NOMO-1 treated with dmso at 0.1 percent for 144 hours (cell line): ENCODE measurements around the gene LIF.
"Not testable (repeated sequence)": the region's sequence is repeated elsewhere in the genome, so short reads cannot be mapped to it uniquely, and the experiment has no call there.

Experiments
- DNase-seq: peaks from one replicate; lab custom pipeline; 2025; ENCODE audit not compliant: unreplicated experiment; lab: John Stamatoyannopoulos, UW

LIF gene

DNA sequence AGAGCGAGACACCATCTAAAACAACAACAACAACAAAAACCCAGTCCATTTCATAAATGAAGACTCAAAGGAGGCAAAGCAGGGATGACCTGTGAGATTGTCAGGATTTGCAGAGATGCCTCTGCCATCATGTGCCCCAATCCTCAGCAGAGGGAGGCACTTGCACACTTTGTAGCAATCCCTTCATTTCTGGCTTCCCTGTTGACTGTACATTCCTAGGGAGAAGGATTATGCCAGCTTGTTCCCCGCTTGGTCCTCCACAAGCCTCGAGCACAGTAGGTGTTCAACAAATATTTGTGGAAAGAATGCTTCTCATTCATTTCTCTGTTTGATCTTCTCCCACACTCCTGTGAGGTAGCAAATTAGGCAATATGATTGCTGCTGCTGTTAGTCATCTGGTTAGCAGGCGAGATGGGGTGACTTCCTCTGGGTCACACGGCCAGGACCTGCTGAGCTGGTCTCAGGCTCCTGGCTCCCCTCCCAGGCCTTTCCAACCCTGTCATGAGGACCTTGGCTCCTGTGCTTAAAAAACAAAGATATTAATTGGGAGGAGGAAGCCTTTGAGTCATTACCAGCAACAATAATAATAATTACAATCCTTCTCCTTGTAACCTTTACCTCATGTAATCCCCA lies 34.1 kb downstream of the LIF start:
- DNase-seq = peak; percentile 10

DNA sequence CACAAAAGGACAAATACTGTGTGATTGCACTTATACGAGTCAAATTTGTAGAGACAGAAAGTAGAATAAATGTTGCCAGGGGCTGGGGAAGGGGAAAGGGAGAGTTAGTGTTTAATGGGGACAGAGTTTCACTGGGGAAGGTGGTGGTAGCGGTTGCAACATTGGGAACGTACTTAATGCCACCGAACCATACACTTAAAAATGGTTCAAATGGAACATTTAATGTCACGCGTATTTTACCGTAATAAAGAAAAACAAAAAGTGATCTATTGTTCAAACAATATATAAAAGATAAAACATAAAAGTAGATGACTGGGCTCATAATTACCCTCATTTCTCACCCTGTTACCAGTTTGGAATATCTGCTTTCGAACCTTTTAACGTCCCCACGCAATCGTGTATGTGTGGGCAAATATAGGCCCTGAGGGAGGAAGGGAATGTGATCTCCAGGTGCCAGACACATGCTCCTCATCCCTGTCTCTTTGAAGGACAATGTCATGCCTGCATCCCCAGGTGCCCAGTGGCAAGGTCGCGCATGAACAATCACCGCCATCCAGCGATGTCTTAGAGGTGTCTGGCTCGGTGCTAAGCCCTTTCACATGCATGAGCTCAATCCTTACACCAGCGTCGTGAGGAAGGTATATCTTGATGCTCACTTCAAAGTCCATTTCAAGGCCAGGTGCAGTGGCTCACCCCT lies 35.3 kb downstream of the LIF start:
- DNase-seq = no peak

DNA sequence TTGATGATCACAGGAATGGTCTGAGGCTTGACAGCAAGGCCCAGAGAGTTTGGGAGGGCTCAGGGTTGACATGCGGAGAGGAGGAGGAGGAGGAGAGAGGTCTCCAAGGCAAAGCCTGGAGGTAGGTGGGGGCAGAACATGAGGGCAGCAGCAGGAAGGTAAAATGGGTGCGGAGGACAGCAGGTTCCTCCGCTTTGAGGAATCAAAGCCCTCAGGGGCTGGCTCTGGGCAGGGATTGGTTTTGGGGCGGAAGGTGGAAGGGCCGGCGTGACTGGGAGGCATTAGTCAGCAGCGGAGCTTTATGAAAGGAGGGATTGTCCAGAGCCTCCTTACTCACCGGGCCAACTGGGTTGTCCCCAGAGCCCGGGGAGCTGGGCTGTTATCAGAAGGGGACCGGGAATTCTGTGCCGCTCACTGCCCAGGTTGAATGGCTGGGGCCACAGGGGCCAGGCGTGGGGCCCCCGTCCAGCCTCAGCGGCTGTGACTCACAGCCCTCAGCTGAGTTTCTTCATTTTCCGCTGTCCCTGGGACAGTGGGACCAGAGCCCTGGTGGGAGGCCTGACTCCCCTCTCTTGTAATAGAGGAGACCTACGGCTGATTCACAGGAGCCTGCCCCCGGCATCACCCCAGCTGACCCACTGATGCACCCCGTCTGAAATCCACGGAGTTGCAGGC lies 36.2 kb downstream of the LIF start:
- no peak for DNase-seq

DNA sequence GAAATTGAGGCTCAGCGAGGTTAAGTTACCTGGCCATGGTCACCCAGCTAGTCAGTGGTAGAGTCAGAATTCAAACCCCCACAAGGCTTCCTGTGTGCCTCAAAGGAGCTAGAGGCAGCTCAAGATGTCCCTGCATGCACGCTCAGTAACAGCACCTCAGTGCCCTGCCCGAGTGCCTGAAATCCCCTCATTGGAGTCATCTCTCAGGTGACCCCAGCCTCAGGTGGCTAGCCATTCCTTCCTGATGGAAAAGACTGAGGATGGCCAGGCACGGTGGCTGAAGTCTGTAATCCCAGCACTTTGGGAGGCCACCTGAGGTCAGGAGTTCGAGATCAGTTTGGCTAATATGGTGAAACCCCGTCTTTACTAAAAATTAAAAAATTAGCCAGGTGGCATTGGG lies 36.9 kb downstream of the LIF start:
- DNase-seq = no peak

DNA sequence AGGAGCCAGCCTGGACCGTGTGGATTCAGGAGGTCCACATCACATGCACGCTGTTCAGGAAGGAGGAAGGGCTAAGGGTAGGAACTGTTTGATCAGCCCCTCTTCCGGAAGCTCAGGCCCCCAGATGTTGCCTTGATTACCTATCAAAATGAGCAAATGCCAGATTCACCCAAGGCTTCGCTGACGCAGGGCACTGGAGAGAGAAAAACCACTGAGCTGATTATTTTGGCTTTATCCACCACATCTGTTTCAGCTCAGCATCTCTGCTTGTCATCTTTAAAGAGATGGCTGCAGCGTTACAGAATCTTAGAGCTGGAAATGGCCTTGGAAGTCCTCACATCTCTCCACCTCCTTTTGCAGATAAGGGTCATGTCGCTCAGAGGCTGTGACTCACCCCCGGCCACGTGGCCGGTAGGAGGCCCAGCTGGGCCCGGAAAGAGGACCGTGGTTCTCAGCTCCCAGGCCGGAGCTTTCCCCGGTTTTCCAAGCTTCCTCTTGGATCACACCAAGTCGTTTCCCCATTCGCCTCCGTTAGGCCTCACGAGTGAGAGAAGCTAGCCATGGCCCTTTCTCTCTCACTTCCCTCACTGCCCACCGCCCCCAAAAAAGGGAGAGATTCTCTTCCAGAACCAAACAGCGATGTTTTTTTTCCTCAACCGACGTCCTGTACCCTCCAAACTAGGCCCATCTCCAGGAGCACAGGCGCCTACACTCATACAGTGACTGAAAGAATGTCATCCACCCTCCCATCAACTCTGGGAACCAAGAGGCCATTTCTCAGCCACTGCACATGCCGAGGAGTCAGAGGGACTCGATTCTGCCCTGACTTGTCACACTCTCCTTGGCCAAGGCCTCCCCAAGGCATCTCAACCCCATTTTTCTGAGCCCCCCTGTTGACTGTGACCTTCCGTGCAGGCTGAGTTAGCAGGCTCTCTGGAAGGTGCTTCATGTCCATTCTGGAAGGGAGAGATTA lies 37.6 kb downstream of the LIF start:
- no peak for DNase-seq

DNA sequence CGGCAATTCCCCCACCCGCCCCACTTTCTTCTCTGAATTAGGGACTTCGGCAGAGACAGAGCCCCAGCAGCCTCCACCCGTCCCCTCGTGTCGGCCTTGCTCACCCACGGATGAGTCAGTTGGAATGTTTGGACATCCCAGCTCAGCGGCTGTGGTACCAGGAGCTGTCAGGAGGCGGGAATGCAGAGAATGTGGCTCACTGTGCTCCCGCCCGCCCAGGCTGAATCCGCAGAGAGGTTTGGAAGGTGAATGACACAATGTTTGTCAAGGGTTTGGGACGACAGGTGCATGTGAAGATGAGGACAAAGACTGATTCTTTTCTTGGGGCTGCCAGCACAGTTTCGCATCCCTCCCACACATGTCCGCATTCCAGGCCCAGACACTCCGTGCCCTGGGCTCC lies 39.6 kb downstream of the LIF start:
- no peak for DNase-seq

DNA sequence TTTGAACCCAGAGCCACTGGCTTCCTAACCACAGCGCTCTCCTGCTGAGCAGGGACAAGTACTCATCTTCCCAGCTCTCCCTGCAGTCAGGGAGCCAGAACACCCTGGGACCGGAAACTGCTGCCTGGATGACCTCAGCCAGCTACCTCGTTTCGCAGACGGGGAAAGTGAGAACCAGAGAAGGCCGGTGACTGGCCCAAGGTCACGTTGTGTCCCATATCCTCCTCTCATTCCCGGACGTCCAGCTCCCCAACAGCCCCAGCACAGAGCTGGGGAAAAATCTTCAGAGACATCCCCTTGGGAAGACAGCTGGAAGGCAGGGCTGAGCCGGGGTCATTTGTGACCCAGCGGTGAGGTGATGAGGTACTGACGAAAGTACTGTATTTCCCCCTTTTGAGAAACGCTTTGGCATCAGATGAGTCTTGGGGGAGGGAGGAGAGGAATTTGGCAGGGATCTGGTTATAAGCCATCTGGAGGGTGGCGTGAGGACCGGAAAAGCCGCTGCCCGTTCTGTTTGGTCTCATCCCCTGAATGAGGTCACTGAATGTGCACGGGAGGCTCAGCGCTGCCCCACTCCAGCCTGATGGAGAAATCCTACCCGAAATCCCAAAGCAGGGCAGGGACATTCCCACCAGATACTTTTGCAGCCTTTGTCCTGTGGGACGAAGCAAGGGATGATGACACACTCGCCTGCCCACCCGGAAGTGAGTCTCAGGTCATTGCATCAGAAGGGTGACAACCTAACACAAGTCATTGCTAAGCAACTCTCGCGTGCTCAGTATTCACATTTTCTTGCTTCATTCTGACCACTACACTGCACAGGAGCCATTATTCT lies 41.1 kb downstream of the LIF start:
- DNase-seq = peak; percentile 57

DNA sequence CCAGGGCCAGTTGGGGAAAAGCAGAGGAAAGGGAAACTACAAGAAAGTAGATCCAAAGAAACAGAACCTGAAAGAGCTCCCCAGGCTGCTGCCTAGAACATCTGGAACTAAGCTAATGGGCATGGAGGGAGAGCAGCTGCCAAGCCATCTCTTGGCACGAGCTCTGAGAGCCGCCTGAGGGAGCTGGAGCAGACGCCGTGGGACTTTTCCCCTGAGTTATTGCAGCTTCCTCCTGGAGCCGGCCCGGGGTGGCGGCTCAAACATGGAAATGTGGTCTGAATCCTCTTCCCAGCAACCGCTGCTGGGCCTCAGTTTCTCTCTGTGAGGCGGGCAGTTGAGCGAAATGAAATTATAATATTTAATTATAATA lies 41.8 kb downstream of the LIF start:
- DNase-seq = no peak

DNA sequence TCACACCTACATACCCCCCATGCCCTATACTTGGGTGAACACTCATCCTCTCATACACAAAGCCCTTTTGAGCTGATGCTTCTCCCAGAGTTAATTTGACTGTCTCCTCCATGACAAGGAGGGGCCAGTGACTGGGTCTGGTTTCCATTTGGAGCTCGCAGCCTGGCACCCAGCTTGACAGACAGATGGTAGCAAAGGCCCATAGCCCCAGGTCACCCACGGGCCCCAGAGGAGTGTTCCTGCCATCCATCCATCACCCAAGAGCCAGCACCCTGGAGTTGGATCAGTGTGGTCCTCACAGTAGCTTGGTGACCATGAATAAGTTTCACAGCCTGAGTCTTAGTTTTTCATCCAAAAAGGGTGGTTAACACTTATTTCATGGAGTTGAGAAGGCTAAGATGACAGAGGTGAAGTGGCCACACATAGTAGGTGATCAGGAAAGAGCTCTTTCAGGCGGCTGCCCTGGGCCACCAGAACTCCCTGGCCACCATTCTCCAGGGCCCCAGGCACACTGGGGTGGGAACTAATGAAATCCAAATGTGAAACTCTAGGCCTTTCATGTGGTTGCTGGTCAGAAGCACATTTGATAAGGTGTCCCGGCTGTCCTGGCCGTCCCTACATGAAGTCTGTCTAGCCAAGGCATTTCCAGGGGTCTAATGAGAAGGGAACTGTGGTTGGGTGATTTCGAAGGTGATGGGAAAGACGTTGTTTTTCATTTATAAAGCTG lies 42.4 kb downstream of the LIF start:
- DNase-seq = no peak

DNA sequence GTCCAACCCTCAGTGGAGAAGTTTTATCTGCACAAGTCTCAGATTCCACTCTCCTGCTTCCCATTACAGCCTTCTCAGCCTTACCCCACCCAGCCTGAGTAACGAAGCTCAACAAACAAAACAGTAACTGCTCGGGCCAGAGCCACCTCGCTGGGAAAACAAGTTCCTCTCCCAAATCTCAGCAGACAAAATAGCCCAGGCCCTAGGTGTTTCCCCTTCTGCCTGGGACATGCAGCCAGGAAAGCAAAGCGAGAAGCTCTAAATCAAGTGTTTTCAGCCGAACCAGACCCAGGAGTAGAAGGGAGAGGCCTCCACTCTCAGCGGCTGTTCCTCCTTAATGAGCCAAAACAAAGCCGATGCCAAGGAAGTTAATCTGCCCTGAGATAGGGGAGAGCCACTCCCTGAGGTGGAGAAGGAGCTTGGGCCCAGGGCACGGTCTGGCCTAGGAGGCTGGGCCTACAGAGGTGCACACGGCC lies 44.0 kb downstream of the LIF start:
- DNase-seq = no peak

DNA sequence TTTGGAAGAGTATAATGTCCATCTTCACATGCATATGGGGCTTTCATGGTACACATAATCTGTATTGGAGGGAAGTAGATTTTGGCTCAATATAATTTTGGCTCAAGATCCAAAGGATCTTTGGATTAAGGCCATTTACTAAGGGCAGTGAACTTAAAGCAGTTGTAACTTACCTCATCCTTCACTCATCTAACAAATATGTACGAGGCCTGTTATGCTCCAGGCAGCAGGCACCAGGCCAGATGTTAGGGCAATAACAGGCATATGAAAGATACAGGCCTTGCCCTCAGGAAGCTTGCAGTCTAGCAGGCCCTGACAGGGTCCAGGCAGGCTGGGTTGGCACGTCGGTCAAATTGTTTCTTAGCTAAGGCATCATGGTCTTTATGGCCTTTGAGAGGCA lies 44.6 kb downstream of the LIF start:
- DNase-seq = no peak

DNA sequence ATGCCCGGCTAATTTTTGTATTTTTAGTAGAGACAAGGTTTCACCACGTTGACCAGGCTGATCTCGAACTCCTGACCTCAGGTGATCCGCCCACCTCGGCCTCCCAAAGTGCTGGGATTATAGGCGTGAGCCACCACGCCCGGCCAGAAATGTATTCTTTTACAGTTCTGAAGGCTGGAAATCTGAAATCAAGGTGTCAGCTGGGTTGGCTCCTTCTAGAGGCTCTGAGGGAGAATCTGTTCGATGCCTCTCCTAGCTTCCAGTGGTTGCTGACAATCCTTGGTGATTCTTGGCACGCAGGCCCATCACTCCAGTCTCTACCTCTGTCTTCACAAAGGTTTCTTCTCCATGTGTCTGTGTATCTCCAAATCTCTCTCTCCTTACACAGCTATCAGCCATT lies 45.7 kb downstream of the LIF start:
- not testable (repeated sequence) for DNase-seq

DNA sequence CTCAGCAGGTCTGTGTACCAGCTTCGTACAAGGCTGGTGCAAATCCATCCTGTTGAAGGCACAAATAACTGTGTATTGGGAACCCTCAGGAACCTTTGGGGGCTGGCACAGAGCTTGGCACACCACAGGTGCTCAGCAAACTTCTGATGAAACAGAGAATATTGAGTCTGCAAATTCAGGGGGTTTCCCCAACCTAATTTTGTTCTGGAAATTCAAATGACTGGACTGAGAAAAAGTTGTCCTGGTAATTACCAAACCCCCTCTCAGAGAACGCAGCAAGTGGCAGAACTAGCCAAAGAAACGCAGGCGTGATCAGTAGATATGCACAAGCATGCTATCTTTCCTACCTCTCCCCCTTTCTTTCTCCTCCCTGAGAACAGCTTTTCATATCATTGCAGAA lies 47.6 kb downstream of the LIF start:
- no peak for DNase-seq

DNA sequence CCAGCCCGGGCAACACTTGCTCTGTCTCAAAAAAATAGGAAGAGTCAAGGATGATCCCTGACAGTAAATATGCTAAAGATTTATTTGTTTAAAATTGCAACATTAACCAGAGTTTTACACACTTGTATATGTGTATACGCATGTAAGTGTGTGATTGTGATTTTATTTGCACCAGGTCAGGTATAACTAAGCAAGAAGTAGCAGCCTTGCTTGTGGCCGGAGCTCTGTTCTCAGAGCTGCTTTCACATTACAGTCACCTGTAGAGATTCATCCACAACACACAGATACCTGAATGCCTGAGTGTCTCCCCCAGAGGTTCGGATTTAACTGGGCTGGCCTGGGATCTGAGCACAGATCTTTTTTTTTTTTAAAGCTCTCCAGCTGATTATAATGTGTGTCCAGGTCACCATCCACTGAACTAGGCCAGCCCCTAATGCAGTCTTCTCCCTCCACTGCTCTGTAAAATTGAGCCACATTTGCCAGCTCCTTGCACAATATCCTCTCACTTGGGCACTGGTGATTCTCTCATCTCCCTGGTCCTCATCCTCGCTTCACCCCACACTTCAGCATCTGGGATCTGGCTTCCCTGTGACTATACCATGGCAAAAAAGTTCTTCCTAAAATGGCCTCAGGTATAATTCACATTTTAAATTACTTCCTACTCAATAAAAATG lies 48.3 kb downstream of the LIF start:
- no peak for DNase-seq

DNA sequence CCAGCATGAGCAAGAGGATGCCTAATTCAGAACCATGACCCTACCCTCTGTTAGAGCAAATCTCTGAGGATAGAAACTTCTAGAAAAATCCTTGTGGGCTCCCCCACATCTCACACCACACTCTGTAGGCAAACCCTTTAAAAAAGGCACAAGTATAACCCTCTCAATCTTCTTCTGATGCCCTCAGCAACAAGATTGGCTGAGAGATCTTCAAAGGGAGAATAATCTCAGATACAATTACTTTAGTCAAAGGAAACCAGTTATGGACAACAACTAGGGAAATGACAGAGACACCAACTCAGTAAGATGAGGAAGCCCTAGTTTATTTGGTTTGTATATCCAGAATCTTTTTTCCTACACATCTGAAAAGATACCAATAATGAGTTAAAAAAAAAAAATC lies 49.2 kb downstream of the LIF start:
- DNase-seq = no peak

DNA sequence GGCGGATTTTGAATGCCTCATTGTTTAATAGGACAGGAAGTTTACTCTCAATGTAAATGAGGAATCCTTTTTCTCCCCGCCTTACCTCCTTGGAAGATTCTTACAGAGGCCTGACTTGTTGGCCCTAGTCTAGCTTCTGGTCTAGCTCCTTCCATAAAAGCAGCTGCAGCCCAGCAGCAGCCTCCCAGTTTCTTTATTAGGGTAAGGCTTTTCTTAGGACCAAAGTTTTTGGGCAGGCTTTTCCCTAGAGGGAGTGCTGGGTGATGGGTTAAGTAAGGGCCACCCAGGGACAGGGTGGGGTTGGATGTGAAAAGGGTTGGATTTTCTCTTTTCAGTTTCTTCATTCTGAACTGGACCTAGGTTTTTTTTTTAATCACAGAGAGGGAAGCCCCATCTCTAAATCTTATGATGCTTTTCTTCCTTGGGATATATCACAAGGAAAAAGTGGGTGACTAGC lies 49.7 kb downstream of the LIF start:
- DNase-seq = no peak

DNA sequence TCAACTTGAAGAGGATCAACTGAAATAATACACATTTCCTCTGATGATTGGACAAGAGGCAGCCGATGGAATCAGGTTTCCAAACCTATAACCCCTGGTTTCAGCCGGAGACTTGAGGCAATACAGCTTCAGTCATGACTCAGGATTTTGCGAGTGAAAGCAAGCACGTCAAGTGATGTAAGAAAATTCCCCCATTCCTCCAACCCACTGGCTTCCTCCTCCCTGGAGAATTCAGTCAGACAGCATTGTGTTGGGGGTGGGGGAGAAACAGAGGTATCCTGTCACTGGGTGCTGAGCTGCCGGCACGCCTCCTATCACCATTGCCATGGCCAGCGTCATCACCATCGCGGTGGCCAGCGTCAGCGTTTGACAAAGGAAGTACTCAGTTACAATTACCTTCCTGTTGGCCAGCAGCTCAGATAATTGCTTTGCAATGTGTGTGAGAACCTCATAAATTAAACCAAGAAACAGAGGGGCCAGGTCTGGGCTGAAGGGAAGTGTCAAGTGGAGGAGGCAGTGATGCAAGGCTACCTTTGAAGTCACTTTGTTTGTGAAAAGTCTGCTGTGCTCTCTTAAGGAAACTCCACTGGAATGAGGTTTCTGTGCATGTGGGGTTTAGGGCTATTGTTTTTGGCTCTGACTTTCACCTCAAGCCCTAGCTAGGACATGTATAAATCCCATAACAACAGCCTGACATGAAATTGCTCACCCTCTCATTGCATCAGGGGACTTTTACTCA lies 50.2 kb downstream of the LIF start:
- peak; percentile 92 for DNase-seq
